ENCODE measurements around the gene EDEM2.

- TF ChIP-seq CTCF (IDR thresholded peaks at IDR 0.05 in 8 of 11, conservative IDR thresholded peaks at IDR 0.05 in 3 of 11) (no peak), POLR2A (IDR thresholded peaks at IDR 0.05) (no peak), POLR2AphosphoS5 (IDR thresholded peaks at IDR 0.05) (no peak)
Observed at GRCh38 chr20:35192118-35192872, 45.2 kb upstream of the EDEM2 start.
